Effector memory CD4-positive, alpha-beta T cell (primary cell): ENCODE data around the gene DPP6.

Source experiments
- DNase-seq, 3 donors: peaks; one replicate each; pipeline ENCODE4 v3.0.0-alpha.2; 2020
- H3K27ac ChIP-seq: 2 replicates; pipeline ENCODE4 v1.7.0; 2013; ENCODE audit warnings: mild to moderate bottlenecking, low read length, moderate library complexity; ENCODE audit not compliant: insufficient read depth, poor library complexity, severe bottlenecking
- H3K27me3 ChIP-seq: replicated peaks from 2 replicates; pipeline ENCODE4 v1.7.0; 2013; ENCODE audit warnings: mild to moderate bottlenecking, low read length; ENCODE audit not compliant: insufficient read depth, control insufficient read depth, poor library complexity, severe bottlenecking
- H3K36me3 ChIP-seq: 2 replicates; pipeline ENCODE4 v1.7.0; 2013; ENCODE audit warnings: mild to moderate bottlenecking, low read length, moderate library complexity; ENCODE audit not compliant: control insufficient read depth, insufficient read depth
- H3K4me1 ChIP-seq: 2 replicates; pipeline ENCODE4 v1.7.0; 2013; ENCODE audit warnings: low read length, mild to moderate bottlenecking; ENCODE audit not compliant: control insufficient read depth, insufficient read depth, poor library complexity, severe bottlenecking
- H3K4me3 ChIP-seq: 2 replicates; pipeline ENCODE4 v1.7.0; 2013; ENCODE audit warnings: low read length, low read depth, mild to moderate bottlenecking; ENCODE audit not compliant: insufficient read depth, poor library complexity, severe bottlenecking
- H3K9me3 ChIP-seq: 2 replicates; pipeline ENCODE4 v1.7.0; 2013; ENCODE audit warnings: mild to moderate bottlenecking, low read length, moderate library complexity; ENCODE audit not compliant: control insufficient read depth

The DPP6 gene

DNA sequence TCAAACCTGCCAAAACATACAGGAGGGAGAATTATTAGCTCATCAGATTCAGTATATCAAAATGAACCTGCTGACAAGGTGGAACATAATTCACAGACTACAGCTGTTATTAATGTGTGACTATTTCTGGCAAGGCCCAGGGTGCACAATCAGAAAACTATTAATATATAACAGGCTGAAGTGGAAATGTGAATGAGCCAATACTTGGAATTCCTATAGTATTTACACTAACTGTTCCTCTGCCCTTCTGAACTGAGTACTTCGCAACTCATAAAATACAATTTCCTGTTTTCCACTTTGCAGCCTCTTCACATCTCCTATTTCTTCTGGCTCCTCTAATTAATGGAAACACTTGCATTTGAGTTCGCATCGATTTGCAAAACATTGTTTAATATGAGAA is 330.8 kb downstream of the DPP6 start:
- no peak for DNase-seq
- Histone ChIP-seq H3K36me3 (no peaks in the 10 kb centered on the region), H3K4me3 (no peak overlapping the region)

GRCh38 chr7:154385214-154385613 is 333.0 kb downstream of the DPP6 start:
- H3K27ac ChIP-seq, result no peak overlapping the region
- no peak for DNase-seq
- no peaks in the 10 kb centered on the region for H3K9me3 ChIP-seq
- H3K27me3 ChIP-seq, result no peaks in the 10 kb centered on the region
- H3K4me1 ChIP-seq, result no peaks in the 10 kb centered on the region
- H3K36me3 ChIP-seq, result no peaks in the 10 kb centered on the region
- no peak overlapping the region for H3K4me3 ChIP-seq

More for the DNA sequence above, 330.8 kb downstream of the DPP6 start:
- no peaks in the 10 kb centered on the region for H3K27me3 ChIP-seq
- H3K9me3 ChIP-seq, result no peaks in the 10 kb centered on the region
- no peak overlapping the region for H3K27ac ChIP-seq
- no peaks in the 10 kb centered on the region for H3K4me1 ChIP-seq

GRCh38 chr7:154387252-154387651 is 335.1 kb downstream of the DPP6 start:
- no peak overlapping the region for H3K4me3 ChIP-seq
- no peak for DNase-seq
- no peaks in the 10 kb centered on the region for H3K27me3 ChIP-seq
- H3K4me1 ChIP-seq, result no peaks in the 10 kb centered on the region
- no peaks in the 10 kb centered on the region for H3K9me3 ChIP-seq
- no peak overlapping the region for H3K27ac ChIP-seq
- no peaks in the 10 kb centered on the region for H3K36me3 ChIP-seq

DNA sequence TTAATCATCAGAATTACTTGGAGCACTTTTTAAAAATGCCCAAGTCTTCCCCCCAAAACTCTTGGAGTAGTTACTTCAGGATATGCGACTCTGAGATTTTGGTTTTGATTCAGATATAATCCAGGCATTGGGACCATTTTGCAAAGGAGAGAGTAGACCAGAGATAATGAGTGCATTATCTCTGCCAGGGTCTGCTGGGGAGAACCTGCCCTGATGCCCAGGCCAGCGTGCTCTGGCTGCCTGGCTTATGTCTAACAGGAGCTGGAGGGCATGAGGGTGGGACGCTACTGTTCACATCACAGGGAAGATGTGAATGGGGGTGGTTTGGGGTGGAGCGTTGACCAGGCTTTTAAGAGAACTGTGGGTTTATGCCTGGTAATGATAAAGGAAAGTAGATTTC is 336.2 kb downstream of the DPP6 start:
- no peaks in the 10 kb centered on the region for H3K9me3 ChIP-seq
- no peaks in the 10 kb centered on the region for H3K36me3 ChIP-seq
- no peaks in the 10 kb centered on the region for H3K27me3 ChIP-seq
- no peak overlapping the region for H3K27ac ChIP-seq
- no peaks in the 10 kb centered on the region for H3K4me1 ChIP-seq
- H3K4me3 ChIP-seq, result no peak overlapping the region
- no peak for DNase-seq

DNA sequence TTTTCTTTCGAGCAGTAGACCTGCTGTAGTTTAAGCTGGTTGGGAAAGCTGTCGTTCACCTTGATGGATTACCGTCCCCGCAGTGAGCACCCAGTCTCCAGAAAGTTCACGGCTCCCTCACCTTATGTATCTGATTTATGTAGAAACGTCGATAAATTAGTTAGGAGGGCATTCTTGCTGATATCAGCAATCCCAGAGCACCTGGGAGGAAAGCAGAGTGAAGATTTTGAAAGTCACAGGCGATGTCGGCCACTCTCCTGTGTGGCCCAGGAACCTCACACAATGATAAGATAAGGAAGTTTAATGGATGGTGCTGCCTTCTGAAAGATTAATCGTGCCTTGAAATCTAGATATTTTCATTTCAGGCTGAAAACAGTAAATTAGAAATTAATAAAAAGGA is 336.8 kb downstream of the DPP6 start:
- DNase-seq, result no peak
- Histone ChIP-seq H3K27me3 (no peaks in the 10 kb centered on the region), H3K36me3 (no peaks in the 10 kb centered on the region), H3K4me3 (no peak overlapping the region), H3K9me3 (no peaks in the 10 kb centered on the region), H3K27ac (no peak overlapping the region), H3K4me1 (no peaks in the 10 kb centered on the region)

DNA sequence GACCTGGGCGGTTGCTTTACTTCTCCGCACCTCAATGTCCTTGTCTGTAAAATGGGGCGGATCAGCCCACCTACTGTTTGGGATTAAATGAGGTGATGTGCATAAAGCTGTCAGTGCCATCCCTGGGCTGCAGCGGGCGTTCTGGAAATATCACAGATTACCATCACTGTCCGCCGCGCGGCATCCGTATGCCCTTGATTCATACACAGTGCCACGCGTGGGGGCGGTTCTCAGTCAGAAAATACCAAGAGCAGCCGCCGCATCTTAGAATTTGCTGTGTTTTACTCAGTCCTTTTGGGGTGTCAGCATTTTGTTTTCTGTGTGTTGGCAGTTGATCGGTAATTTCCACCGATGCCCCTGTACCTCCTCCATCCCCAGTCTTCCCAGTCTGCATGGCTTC is 338.8 kb downstream of the DPP6 start:
- H3K27ac ChIP-seq, result no peak overlapping the region
- H3K4me1 ChIP-seq, result no peaks in the 10 kb centered on the region
- no peak for DNase-seq
- H3K4me3 ChIP-seq, result no peak overlapping the region
- H3K9me3 ChIP-seq, result no peaks in the 10 kb centered on the region
- H3K36me3 ChIP-seq, result no peaks in the 10 kb centered on the region
- H3K27me3 ChIP-seq, result no peaks in the 10 kb centered on the region

DNA sequence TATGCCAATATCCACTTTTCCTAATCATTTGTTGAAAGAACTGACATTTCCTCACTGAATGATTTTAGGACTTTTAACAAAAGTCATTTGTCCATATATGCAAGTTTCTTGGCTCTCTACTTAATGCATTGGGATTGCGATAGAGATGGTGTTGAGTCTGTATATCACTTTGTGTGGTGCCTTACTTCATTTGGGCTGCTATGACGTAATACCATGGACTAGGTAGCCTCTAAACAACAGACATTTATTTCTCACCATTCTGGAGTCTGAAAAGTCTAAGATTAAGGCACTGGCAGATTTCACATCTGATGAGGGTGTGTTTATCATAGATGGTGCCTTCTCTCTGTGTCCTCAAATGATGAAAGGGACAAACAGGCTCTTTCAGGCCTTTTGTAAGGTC is 342.6 kb downstream of the DPP6 start:
- Histone ChIP-seq H3K36me3 (no peaks in the 10 kb centered on the region), H3K27me3 (no peaks in the 10 kb centered on the region), H3K9me3 (no peaks in the 10 kb centered on the region), H3K4me3 (no peak overlapping the region), H3K27ac (no peak overlapping the region), H3K4me1 (no peaks in the 10 kb centered on the region)
- no peak for DNase-seq

GRCh38 chr7:154406312-154406711 is 354.1 kb downstream of the DPP6 start:
- Histone ChIP-seq H3K27me3 (no peaks in the 10 kb centered on the region), H3K9me3 (no peaks in the 10 kb centered on the region)
- DNase-seq, result no peak

DNA sequence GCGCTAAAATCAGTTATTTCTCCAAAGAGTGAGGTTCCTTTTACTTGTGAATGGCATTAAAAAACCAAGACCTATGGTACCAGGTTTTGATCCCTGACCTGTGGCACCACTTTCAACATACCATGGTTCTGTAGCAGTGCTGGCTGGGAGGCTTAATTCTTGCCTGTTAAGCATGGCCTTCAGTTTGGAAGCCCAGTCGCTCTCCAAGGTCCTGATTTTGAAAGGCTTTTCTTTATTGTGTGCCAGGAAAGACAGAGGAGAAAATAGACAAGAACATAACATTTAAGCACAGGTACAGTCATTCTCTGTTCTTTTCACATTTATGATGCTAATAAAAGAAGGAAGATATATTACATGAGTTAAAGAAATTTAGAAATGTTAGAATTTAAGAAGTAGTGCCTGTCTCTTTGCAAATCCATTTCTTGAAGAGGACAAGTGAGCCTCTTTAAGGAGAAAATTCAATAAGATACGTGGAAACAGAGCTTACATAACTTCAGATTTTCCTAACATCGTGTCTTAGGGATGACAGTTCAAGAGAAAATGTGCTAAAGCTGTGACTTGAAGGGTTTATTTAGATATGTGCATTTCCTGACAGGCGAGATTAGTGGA is 357.6 kb downstream of the DPP6 start:
- no peak overlapping the region for H3K27ac ChIP-seq
- H3K9me3 ChIP-seq, result no peaks in the 10 kb centered on the region
- no peak for DNase-seq
- no peaks in the 10 kb centered on the region for H3K4me1 ChIP-seq
- H3K4me3 ChIP-seq, result no peak overlapping the region
- no peaks in the 10 kb centered on the region for H3K27me3 ChIP-seq
- H3K36me3 ChIP-seq, result no peaks in the 10 kb centered on the region

More at GRCh38 chr7:154406312-154406711, 354.1 kb downstream of the DPP6 start:
- Histone ChIP-seq H3K4me3 (no peak overlapping the region), H3K27ac (no peak overlapping the region), H3K4me1 (no peaks in the 10 kb centered on the region), H3K36me3 (no peaks in the 10 kb centered on the region)

DNA sequence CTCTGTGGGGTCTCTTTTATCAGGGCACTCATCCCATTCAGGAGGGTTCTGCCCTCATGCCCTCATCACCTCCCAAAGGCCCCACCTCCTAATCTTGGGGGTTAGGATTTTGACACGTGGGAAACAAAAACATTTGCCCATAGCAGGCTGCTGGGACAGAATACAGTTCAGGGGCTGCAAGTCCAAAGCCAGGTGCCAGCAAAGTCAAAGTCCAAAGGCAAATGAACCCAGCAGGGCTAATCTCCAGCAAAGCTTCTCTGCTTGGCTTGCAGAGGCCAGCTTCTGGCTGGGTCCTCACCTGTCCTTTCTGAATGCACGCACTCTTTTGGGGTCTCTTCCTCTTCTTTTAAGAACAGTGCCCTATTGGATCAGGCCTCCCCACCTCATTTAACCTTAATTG is 359.9 kb downstream of the DPP6 start:
- H3K4me1 ChIP-seq, result no peaks in the 10 kb centered on the region
- no peak for DNase-seq
- H3K27ac ChIP-seq, result no peak overlapping the region
- no peaks in the 10 kb centered on the region for H3K36me3 ChIP-seq
- no peaks in the 10 kb centered on the region for H3K27me3 ChIP-seq
- no peak overlapping the region for H3K4me3 ChIP-seq
- H3K9me3 ChIP-seq, result no peaks in the 10 kb centered on the region
